ENCODE measurements around the gene OPN4.

OPN4 gene

GRCh38 chr10:86684331-86685097 is 30.2 kb downstream of the OPN4 start:
- DNase-seq, result no peak

GRCh38 chr10:86685416-86685815 is 31.1 kb downstream of the OPN4 start:
- no peak for DNase-seq

- DNase-seq, result no peak
These were observed 31.7 kb downstream of the OPN4 start for GRCh38 chr10:86685893-86686632.

- no peak for DNase-seq
These were observed 32.6 kb downstream of the OPN4 start for GRCh38 chr10:86686972-86687371.

- DNase-seq, result no peak
These were observed 33.4 kb downstream of the OPN4 start for GRCh38 chr10:86687750-86688149.

- DNase-seq, result peak in 1 of 2 experiments; percentile 10
These were observed 34.1 kb downstream of the OPN4 start for GRCh38 chr10:86688398-86688921.

GRCh38 chr10:86689146-86689545 is 34.8 kb downstream of the OPN4 start:
- no peak for DNase-seq

GRCh38 chr10:86690231-86690630 is 35.9 kb downstream of the OPN4 start:
- no peak for DNase-seq

- DNase-seq, result no peak
These were observed 36.3 kb downstream of the OPN4 start for GRCh38 chr10:86690657-86691084.

- no peak for DNase-seq
These were observed 37.1 kb downstream of the OPN4 start for GRCh38 chr10:86691333-86692022.

GRCh38 chr10:86692023-86692514 is 37.7 kb downstream of the OPN4 start:
- no peak for DNase-seq

GRCh38 chr10:86692664-86693063 is 38.3 kb downstream of the OPN4 start:
- no peak for DNase-seq

GRCh38 chr10:86693275-86693674 is 38.9 kb downstream of the OPN4 start:
- no peak for DNase-seq

GRCh38 chr10:86693721-86694369 is 39.5 kb downstream of the OPN4 start:
- DNase-seq, result no peak

- DNase-seq, result no peak
These were observed 44.0 kb downstream of the OPN4 start for GRCh38 chr10:86698207-86698940.

GRCh38 chr10:86699125-86699524 is 44.8 kb downstream of the OPN4 start:
- DNase-seq, result no peak

GRCh38 chr10:86699541-86699940 is 45.2 kb downstream of the OPN4 start:
- no peak for DNase-seq

GRCh38 chr10:86699991-86700840 is 45.9 kb downstream of the OPN4 start:
- DNase-seq, result no peak

- DNase-seq, result no peak
These were observed 46.7 kb downstream of the OPN4 start for GRCh38 chr10:86700851-86701617.

- DNase-seq, result no peak
These were observed 48.8 kb downstream of the OPN4 start for GRCh38 chr10:86703176-86703575.

All from SHP77 (cell line).